ENCODE results near the gene INO80B. TPM values are rescaled to one million over a fixed set of nuclear protein-coding genes. Genes with fewer than 3 reads are reported as not detected.
A peak's percentile ranks its signal among the peaks of the same experiment; 100 is the strongest.

INO80B gene
- total and polyA plus RNA-seq, 9 of the 15 experiments (the other 6 are each of a cell fraction or from before 2014, with no cell fraction given) = 0.41 to 22.6 (median 9.0) TPM

- TF ChIP-seq ATF3 (IDR thresholded peaks at IDR 0.05) (no peak), ATF3 (CRISPR knock-in tag; conservative IDR thresholded peaks at IDR 0.05) (no peak), MAFF (IDR thresholded peaks at IDR 0.05; ENCODE audit: low read length) (no peak), RBM25 (IDR thresholded peaks at IDR 0.05; ENCODE audit: low read depth, low read length, severe bottlenecking) (peak; percentile 85), PTTG1 (tag; IDR thresholded peaks at IDR 0.05; ENCODE audit: low read depth) (no peak), BMI1 (IDR thresholded peaks at IDR 0.05; ENCODE audit: low read length) (no peak), TFAM (CRISPR knock-in tag; conservative IDR thresholded peaks at IDR 0.05) (no peak), ESRRB (CRISPR knock-in tag; IDR thresholded peaks at IDR 0.05; ENCODE audit: borderline replicate concordance) (no peak), SAP30 (IDR thresholded peaks at IDR 0.05; ENCODE audit: borderline replicate concordance, insufficient read depth, low read depth, low read length, poor library complexity, severe bottlenecking) (no peak), ZBTB8A (IDR thresholded peaks at IDR 0.05; ENCODE audit: partially characterized antibody) (no peak), MED1 (CRISPR knock-in tag; IDR thresholded peaks at IDR 0.05; ENCODE audit: borderline replicate concordance) (no peak), FOXA1 (IDR thresholded peaks at IDR 0.05; ENCODE audit: borderline replicate concordance) (no peak), RBFOX2 (IDR thresholded peaks at IDR 0.05; ENCODE audit: low read depth, low read length) (peak; percentile 63), ZNF512 (tag; IDR thresholded peaks at IDR 0.05) (no peak), HBP1 (CRISPR knock-in tag; IDR thresholded peaks at IDR 0.05) (no peak), USF1 (CRISPR knock-in tag; IDR thresholded peaks at IDR 0.05) (0 out of 2 replicates have a peak, but pooled peaks have one; percentile 8), ZNF695 (CRISPR knock-in tag; IDR thresholded peaks at IDR 0.05) (no peak), HEY1 (CRISPR knock-in tag; IDR thresholded peaks at IDR 0.05; ENCODE audit: borderline replicate concordance) (no peak), ZNF134 (CRISPR knock-in tag; conservative IDR thresholded peaks at IDR 0.05) (no peak), POLR3G (IDR thresholded peaks at IDR 0.05; ENCODE audit: extremely low read depth, insufficient read length, insufficient replicate concordance) (no peak), KDM2B (CRISPR knock-in tag; IDR thresholded peaks at IDR 0.05) (no peak), MEIS2 (IDR thresholded peaks at IDR 0.05; ENCODE audit: partially characterized antibody) (peak; percentile 58), ELF1 (tag; IDR thresholded peaks at IDR 0.05) (no peak)
These were observed 3.4 kb downstream of the INO80B start, which contains the start of gene WBP1 (continued) for GRCh38 chr2:74458132-74458937.

Data from K562 (cell line).